Measurements from ENCODE around the gene NFAT5.

DNA sequence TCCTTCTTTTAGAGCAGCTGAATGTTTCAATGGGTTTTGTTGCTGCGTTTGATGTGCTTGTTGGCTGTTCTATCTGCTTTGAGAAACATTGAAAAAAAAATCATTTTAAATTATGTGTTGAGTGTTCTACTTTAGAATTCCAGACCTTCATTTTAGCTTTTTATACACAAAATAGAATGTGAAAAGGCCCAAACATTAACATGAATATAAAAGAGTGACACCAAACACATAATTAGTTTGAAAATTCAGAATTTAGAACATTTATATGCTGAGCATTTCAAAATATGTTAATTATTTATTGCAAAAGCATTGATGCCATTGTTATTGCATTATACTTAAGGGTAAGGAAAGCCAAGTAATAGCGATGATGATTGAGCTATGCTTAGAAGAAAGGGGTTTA, 2.9 kb downstream of the NFAT5 start:
- TF ChIP-seq, protein P1, sequence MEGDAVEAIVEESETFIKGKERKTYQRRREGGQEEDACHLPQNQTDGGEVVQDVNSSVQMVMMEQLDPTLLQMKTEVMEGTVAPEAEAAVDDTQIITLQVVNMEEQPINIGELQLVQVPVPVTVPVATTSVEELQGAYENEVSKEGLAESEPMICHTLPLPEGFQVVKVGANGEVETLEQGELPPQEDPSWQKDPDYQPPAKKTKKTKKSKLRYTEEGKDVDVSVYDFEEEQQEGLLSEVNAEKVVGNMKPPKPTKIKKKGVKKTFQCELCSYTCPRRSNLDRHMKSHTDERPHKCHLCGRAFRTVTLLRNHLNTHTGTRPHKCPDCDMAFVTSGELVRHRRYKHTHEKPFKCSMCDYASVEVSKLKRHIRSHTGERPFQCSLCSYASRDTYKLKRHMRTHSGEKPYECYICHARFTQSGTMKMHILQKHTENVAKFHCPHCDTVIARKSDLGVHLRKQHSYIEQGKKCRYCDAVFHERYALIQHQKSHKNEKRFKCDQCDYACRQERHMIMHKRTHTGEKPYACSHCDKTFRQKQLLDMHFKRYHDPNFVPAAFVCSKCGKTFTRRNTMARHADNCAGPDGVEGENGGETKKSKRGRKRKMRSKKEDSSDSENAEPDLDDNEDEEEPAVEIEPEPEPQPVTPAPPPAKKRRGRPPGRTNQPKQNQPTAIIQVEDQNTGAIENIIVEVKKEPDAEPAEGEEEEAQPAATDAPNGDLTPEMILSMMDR (conservative IDR thresholded peaks at IDR 0.05), result no peak
- no peak for TF ChIP-seq EZH2 (IDR thresholded peaks at IDR 0.05; ENCODE audit: low read depth)

Data from PC-9 (cell line).